Stomach (tissue), 9 donors: ENCODE results near the gene ZNF626. TPM values are rescaled to one million over a fixed set of nuclear protein-coding genes. Genes with fewer than 3 reads are reported as not detected.
A peak's percentile ranks its signal among the peaks of the same experiment; 100 is the strongest.
"Not testable (repeated sequence)": the region's sequence is repeated elsewhere in the genome, so short reads cannot be mapped to it uniquely, and the experiment has no call there.

Source experiments
- DNase-seq, 2 donors: peaks; one replicate each; pipeline versions ENCODE4 v3.0.0 to v3.0.0-alpha.2; 2013 to 2019
- H3K27ac ChIP-seq, 5 donors: fragments of 200-600 bp in 4 of 5; sonication (generic) in 4 of 5; one replicate each; pipeline ENCODE4 v1.5.1; 2013 to 2019; ENCODE audit warnings: mild to moderate bottlenecking in 1 of 5, moderate library complexity in 1 of 5
- H3K27me3 ChIP-seq, 3 donors: fragments of 200-600 bp; sonication (generic); one replicate each; pipeline ENCODE4 v1.5.1; 2017 to 2019; ENCODE audit warnings: mixed run types in 1 of 3
- H3K36me3 ChIP-seq, 4 donors: fragments of 200-600 bp; sonication (generic); 1 replicate in 3 of 4; 2 replicates in 1 of 4; pipeline ENCODE4 v1.5.1; 2016 to 2019
- H3K4me1 ChIP-seq, 4 donors: fragments of 200-600 bp; sonication (generic); one replicate each; pipeline ENCODE4 v1.5.1; 2016 to 2019
- H3K4me3 ChIP-seq, 4 donors: fragments of 200-600 bp; sonication (generic) in 3 of 4; one replicate each; pipeline ENCODE4 v1.5.1; 2016 to 2019; ENCODE audit warnings: mild to moderate bottlenecking in 1 of 4
- H3K9me3 ChIP-seq, 4 donors: fragments of 200-600 bp; sonication (generic); one replicate each; pipeline ENCODE4 v1.5.1; 2016 to 2019
- CTCF ChIP-seq, 7 experiments: fragments of 450-650 bp in 4 of 7; fragments of 200-600 bp in 3 of 7; sonication (generic) in 3 of 7; IDR thresholded peaks; one replicate each; pipeline ENCODE4 v1.5.1; 2016 to 2019; ENCODE audit warnings: antibody characterized with exemption in 7 of 7, control low read depth in 2 of 7, mild to moderate bottlenecking in 1 of 7
- EP300 ChIP-seq: sonication (generic); formaldehyde crosslinking; IDR thresholded peaks from one replicate; pipeline ENCODE4 v1.6.1; 2017; ENCODE audit warnings: antibody characterized with exemption
- POLR2A ChIP-seq, 4 donors: fragments of 450-650 bp; IDR thresholded peaks; one replicate each; pipeline ENCODE4 v1.6.1; 2016; ENCODE audit warnings: antibody characterized with exemption in 4 of 4, control low read depth in 2 of 4, mild to moderate bottlenecking in 1 of 4, moderate library complexity in 1 of 4
- POLR2AphosphoS5 ChIP-seq, 3 donors: sonication (generic); formaldehyde crosslinking; IDR thresholded peaks; one replicate each; pipeline ENCODE4 v1.6.1; 2016; ENCODE audit warnings: antibody characterized with exemption in 3 of 3
- WGBS, 5 donors: extraction: QIAGEN DNeasy Blood & Tissue Kit in 3 of 5; methylation state at CpG; one replicate each; pipeline versions ENCODE4 v1.1.5 to v1.1.7; 2013 to 2018; 5-methylcytosine and 5-hydroxymethylcytosine counted together
- intact Hi-C: fragments of 100-400 bp; cut with DNase I; formaldehyde crosslinking; loops from one replicate; pipeline ENCODE4 v1.15.1; 2023; ENCODE audit warnings: low total_unique reads
- polyA plus RNA-seq, 3 donors: library from polyadenylated mRNA; stranded (reverse); fragments of 200-250 nt; gene quantifications; one replicate each; pipeline ENCODE4 v1.2.3, GENCODE V29; 2013
- total RNA-seq, 5 donors: library from RNA; depleted of rRNA; stranded (reverse); fragments of >200 nt; gene quantifications; one replicate each; pipeline versions ENCODE4 v1.1.0 to v1.2.3, GENCODE V29; 2014 to 2016
- donor health status: healthy with polysubstance abuse.
- donor health status: Bipolar disorder and iron deficiency.
- donor health status: healthy.

The ZNF626 gene
- total and polyA plus RNA-seq, 8 donors, result 1.2 to 51.4 (median 5.4) TPM

- intact Hi-C loops, result no loop called here
- TF ChIP-seq CTCF (IDR thresholded peaks at IDR 0.05) (no peak), POLR2AphosphoS5 (IDR thresholded peaks at IDR 0.05) (no peak), EP300 (no peak), POLR2A (IDR thresholded peaks at IDR 0.05) (no peak)
- Histone ChIP-seq H3K4me1 (no peaks in the 10 kb centered on the region), H3K27ac (no peak overlapping the region), H3K36me3 (peaks cover 54 to 92% (median 88%) of the 10 kb centered on the region in 4 donors), H3K27me3 (no peaks in the 10 kb centered on the region), H3K9me3 (peaks cover 14 to 94% (median 64%) of the 10 kb centered on the region in 4 donors), H3K4me3 (no peak overlapping the region)
- WGBS, 5 donors, result 97 to 99% (median 98%) methylated on average over 2 of the region's 2 CpGs
- no peak for DNase-seq
These were observed 20.8 kb downstream of the ZNF626 start for GRCh38 chr19:20640545-20640944.

- Histone ChIP-seq H3K9me3 (peaks cover 19 to 94% (median 69%) of the 10 kb centered on the region in 4 donors), H3K36me3 (peaks cover 54 to 92% (median 88%) of the 10 kb centered on the region in 4 donors), H3K4me3 (no peak overlapping the region), H3K4me1 (no peaks in the 10 kb centered on the region), H3K27me3 (no peaks in the 10 kb centered on the region), H3K27ac (no peak overlapping the region)
- no peak for DNase-seq
- TF ChIP-seq POLR2A (IDR thresholded peaks at IDR 0.05), result no peak
- TF ChIP-seq POLR2AphosphoS5 (IDR thresholded peaks at IDR 0.05), result no peak
- TF ChIP-seq EP300, result no peak
- intact Hi-C loops, result no loop called here
- WGBS, 5 donors, result 95 to 99% (median 96%) methylated on average over 2 of the region's 2 CpGs
These were observed 21.3 kb downstream of the ZNF626 start for GRCh38 chr19:20640023-20640422.

- H3K4me3 ChIP-seq, intact Hi-C loops: not testable (repeated sequence)
- peaks cover 45 to 100% (median 85%) of the 10 kb centered on the region in 4 donors for H3K9me3 ChIP-seq
These were observed 36.8 kb downstream of the ZNF626 start for GRCh38 chr19:20624560-20624959.

GRCh38 chr19:20616071-20616470 lies 45.3 kb downstream of the ZNF626 start:
- DNase-seq, result no peak
- 55 to 70% (median 61%) methylated on average over 2 of the region's 2 CpGs for WGBS, 5 donors
- intact Hi-C loops, result loop anchor here (2.0 kb wide), 1 partner anchor 85 kb away; no protein-coding TSS in a partner anchor
- Histone ChIP-seq H3K9me3 (peaks cover under 1 to 96% (median 46%) of the 10 kb centered on the region in 4 donors), H3K4me3 (no peak overlapping the region), H3K4me1 (peaks cover 0 to 4% (median 0%) of the 10 kb centered on the region in 4 donors), H3K27ac (no peak overlapping the region), H3K36me3 (peaks cover 0 to 4% (median 0%) of the 10 kb centered on the region in 4 donors), H3K27me3 (no peaks in the 10 kb centered on the region)
- TF ChIP-seq CTCF (IDR thresholded peaks at IDR 0.05) (no peak), EP300 (no peak)

More at GRCh38 chr19:20624560-20624959, 36.8 kb downstream of the ZNF626 start:
- H3K27ac ChIP-seq, DNase-seq, H3K27me3 ChIP-seq, H3K4me1 ChIP-seq: not testable (repeated sequence)
- peaks cover 0 to 41% (median 0%) of the 10 kb centered on the region in 4 donors for H3K36me3 ChIP-seq
- 86 to 98% (median 96%) methylated on average over 2 of the region's 2 CpGs for WGBS, 5 donors

GRCh38 chr19:20614971-20615370 lies 46.4 kb downstream of the ZNF626 start:
- H3K27me3 ChIP-seq, H3K36me3 ChIP-seq, intact Hi-C loops, H3K27ac ChIP-seq, DNase-seq, H3K4me3 ChIP-seq, H3K4me1 ChIP-seq: not testable (repeated sequence)
- peaks cover 1 to 96% (median 40%) of the 10 kb centered on the region in 4 donors for H3K9me3 ChIP-seq
- 80 to 97% (median 86%) methylated on average over 4 of the region's 4 CpGs for WGBS, 5 donors

- peaks cover 0 to 4% (median 0%) of the 10 kb centered on the region in 4 donors for H3K4me1 ChIP-seq
- H3K36me3 ChIP-seq, result no peaks in the 10 kb centered on the region
- DNase-seq, result peak in 1 of 2 donors; percentile 13
- no peaks in the 10 kb centered on the region for H3K27me3 ChIP-seq
- peak overlapping the region in 2 of 4 donors; percentile 19 to 24 for H3K4me3 ChIP-seq
- no peak for TF ChIP-seq CTCF (IDR thresholded peaks at IDR 0.05)
- no peak for TF ChIP-seq EP300
- no peak for TF ChIP-seq POLR2A (IDR thresholded peaks at IDR 0.05)
- no peak for TF ChIP-seq POLR2AphosphoS5 (IDR thresholded peaks at IDR 0.05)
- intact Hi-C loops, result no loop called here
- 34 to 61% (median 54%) methylated on average over 5 of the region's 5 CpGs for WGBS, 5 donors
- H3K27ac ChIP-seq, result peak overlapping the region in 1 of 5 donors; percentile 34
- peaks cover 0 to 99% (median 43%) of the 10 kb centered on the region in 4 donors for H3K9me3 ChIP-seq
These were observed 48.6 kb downstream of the ZNF626 start for GRCh38 chr19:20612711-20613316.
